Measurements from ENCODE around the gene TUBGCP3. TPM values are rescaled to one million over a fixed set of nuclear protein-coding genes. Genes with fewer than 3 reads are reported as not detected.

TUBGCP3 gene
- total and polyA plus RNA-seq, 12 donors: 12.2 to 34.0 (median 21.5) TPM

DNA sequence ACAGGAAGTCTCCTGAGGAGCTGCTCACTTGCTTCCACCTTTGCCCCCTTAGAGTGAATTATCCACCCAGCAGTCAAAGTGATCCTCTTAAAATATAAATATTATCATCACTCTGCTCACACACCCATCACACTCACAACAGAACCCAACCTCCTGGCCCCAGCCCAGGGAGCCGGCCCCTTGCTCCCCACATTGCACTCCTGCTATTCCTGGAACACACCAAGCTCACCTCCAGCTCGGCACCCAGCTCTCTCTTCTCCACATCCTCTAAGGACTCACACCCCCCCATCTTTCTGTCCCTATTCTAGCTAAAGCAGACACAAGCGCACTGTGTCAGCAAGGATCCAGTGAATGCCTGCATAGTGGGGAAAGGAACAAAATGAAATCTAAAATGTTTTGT is 7.0 kb downstream of the TUBGCP3 start:
- Histone ChIP-seq H3K27ac (no peak overlapping the region), H3K9me3 (replicated peaks in 1 of 3) (no peaks in the 10 kb centered on the region), H3K36me3 (replicated peaks in 1 of 2) (no peaks in the 10 kb centered on the region), H3K4me1 (replicated peaks in 1 of 2) (peaks cover 8 to 27% of the 10 kb centered on the region in 2 donors), H3K27me3 (no peaks in the 10 kb centered on the region), H3K4me3 (no peak overlapping the region)
- no peak for DNase-seq
- TF ChIP-seq POLR2A (IDR thresholded peaks at IDR 0.05): no peak
- TF ChIP-seq, protein P1, sequence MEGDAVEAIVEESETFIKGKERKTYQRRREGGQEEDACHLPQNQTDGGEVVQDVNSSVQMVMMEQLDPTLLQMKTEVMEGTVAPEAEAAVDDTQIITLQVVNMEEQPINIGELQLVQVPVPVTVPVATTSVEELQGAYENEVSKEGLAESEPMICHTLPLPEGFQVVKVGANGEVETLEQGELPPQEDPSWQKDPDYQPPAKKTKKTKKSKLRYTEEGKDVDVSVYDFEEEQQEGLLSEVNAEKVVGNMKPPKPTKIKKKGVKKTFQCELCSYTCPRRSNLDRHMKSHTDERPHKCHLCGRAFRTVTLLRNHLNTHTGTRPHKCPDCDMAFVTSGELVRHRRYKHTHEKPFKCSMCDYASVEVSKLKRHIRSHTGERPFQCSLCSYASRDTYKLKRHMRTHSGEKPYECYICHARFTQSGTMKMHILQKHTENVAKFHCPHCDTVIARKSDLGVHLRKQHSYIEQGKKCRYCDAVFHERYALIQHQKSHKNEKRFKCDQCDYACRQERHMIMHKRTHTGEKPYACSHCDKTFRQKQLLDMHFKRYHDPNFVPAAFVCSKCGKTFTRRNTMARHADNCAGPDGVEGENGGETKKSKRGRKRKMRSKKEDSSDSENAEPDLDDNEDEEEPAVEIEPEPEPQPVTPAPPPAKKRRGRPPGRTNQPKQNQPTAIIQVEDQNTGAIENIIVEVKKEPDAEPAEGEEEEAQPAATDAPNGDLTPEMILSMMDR (IDR thresholded peaks at IDR 0.05): no peak
- WGBS, 4 donors: 88 to 92% (median 90%) methylated on average over 3 of the region's 3 CpGs
- intact Hi-C loops (cut with DNase I): no loop called here

DNA sequence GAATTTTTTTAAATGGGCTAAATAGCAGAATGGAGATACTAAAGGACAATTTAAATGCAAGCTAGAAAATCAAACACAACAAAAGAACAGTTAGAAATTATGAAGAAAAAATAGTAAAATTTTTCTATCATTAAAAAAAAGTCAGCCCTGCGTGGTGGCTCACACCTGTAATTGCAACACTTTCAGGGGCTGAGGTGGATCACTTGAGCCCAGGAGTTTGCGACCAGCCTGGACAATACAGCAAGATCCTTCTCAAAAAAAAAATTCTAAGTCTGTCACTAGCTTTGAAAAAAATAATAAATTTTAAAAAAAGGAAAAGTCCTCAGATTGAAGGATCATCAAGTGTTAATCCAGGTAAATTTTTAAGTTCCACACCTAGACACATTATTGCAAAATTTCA is 7.7 kb downstream of the TUBGCP3 start:
- Histone ChIP-seq H3K4me1 (replicated peaks in 1 of 2) (peaks cover 15 to 32% of the 10 kb centered on the region in 2 donors), H3K27me3 (no peaks in the 10 kb centered on the region), H3K4me3 (no peak overlapping the region), H3K36me3 (replicated peaks in 1 of 2) (no peaks in the 10 kb centered on the region), H3K27ac (no peak overlapping the region), H3K9me3 (replicated peaks in 1 of 3) (no peaks in the 10 kb centered on the region)
- TF ChIP-seq, protein P1 (IDR thresholded peaks at IDR 0.05): no peak
- TF ChIP-seq POLR2A (IDR thresholded peaks at IDR 0.05): no peak
- no peak for DNase-seq
- intact Hi-C loops (cut with DNase I): no loop called here
- WGBS, 4 donors: 96 to 100% (median 97%) methylated on average over 2 of the region's 2 CpGs

DNA sequence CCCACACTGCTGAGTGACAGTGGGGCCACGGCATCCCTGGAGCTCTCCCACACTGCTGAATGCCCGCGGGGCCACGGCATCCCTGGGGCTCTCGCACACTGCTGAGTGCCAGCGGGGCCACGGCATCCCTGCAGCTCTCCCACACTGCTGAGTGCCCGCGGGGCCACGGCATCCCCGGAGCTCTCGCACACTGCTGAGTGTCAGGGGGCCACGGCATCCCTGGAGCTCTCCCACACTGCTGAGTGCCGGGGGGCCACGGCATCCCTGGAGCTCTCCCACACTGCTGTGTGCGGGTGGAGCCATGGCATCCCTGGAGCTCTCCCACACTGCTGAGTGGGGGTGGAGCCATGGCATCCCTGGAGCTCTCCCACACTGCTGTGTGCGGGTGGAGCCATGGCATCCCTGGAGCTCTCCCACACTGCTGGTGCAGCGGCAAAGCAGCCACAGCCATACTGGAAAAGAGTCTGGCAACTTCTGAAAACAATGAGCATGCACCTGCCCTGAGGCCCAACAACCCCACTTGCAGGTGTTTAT is 8.6 kb downstream of the TUBGCP3 start:
- no peak overlapping the region for H3K27ac ChIP-seq
- no peaks in the 10 kb centered on the region for H3K36me3 ChIP-seq (replicated peaks in 1 of 2)
- no peak for DNase-seq
- no peaks in the 10 kb centered on the region for H3K9me3 ChIP-seq (replicated peaks in 1 of 3)
- peaks cover 17 to 32% of the 10 kb centered on the region in 2 donors for H3K4me1 ChIP-seq (replicated peaks in 1 of 2)
- no peaks in the 10 kb centered on the region for H3K27me3 ChIP-seq
- intact Hi-C loops (cut with DNase I): no loop called here
- WGBS, 4 donors: 86 to 97% (median 93%) methylated on average over 6 to 18 of the region's 18 CpGs
- H3K4me3 ChIP-seq: no peak overlapping the region
- no peak for TF ChIP-seq POLR2A (IDR thresholded peaks at IDR 0.05)
- TF ChIP-seq, protein P1 (IDR thresholded peaks at IDR 0.05): no peak

DNA sequence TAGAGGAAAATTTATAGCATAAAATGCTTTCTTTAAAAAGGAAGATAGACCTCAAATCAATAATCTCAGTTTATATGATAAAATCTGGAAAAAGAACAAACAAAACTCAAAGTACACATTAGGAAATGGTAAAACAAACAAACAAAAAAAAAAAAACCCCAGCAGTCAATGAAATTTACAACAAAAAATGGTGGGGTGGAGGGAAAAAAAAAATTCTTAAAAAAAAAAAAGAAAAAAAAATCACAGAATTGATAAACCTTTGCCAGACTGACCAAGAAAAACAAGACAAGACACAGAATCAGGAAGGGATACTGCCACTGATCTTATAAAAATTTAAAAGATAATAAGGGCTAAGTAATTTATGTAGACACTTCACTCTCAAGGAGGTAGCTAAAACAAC is 11.2 kb downstream of the TUBGCP3 start:
- Histone ChIP-seq H3K27me3 (no peaks in the 10 kb centered on the region), H3K4me1 (replicated peaks in 1 of 2) (peaks cover 17 to 33% of the 10 kb centered on the region in 2 donors), H3K9me3 (replicated peaks in 1 of 3) (no peaks in the 10 kb centered on the region), H3K36me3 (replicated peaks in 1 of 2) (no peaks in the 10 kb centered on the region), H3K4me3 (no peak overlapping the region), H3K27ac (no peak overlapping the region)
- intact Hi-C loops (cut with DNase I): no loop called here
- no peak for DNase-seq
- TF ChIP-seq, protein P1 (IDR thresholded peaks at IDR 0.05): no peak
- TF ChIP-seq POLR2A (IDR thresholded peaks at IDR 0.05): no peak
